ENCODE results near the gene TBCK.

The TBCK gene

GRCh38 chr4:106301393-106302061 lies 14.5 kb downstream of the TBCK start:
- H3K4me1 ChIP-seq = peaks cover 0 to 7% (median 1%) of the 10 kb centered on the region in 4 donors
- no peak for DNase-seq
- no peaks in the 10 kb centered on the region for H3K9me3 ChIP-seq
- H3K27me3 ChIP-seq = no peaks in the 10 kb centered on the region
- peaks cover 0 to 19% (median 0%) of the 10 kb centered on the region in 3 donors for H3K36me3 ChIP-seq
- TF ChIP-seq CTCF (IDR thresholded peaks at IDR 0.05) = no peak
- no peak overlapping the region for H3K27ac ChIP-seq
- no peak overlapping the region for H3K4me3 ChIP-seq
- intact Hi-C loops (cut with DNase I; ENCODE audit: low total_unique reads) = no loop called here

DNA sequence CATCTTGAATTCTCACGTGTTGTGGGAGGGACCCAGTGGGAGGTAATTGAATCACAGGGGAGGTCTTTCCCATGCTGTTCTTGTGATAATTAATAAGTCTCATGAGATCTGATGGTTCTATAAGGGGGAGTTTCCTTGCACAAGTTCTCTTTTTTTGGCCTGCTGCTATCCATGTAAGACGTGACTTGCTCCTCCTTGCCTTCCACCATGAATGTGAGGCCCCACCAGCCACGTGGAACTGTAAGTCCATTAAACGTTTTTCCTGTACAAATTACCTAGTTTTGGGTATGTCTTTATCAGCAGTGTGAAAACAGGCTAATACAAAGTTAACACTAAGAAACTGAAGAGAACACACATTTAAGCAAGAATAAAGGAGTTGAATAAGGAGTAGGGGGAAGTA lies 16.0 kb downstream of the TBCK start:
- Histone ChIP-seq H3K27me3 (no peaks in the 10 kb centered on the region), H3K4me3 (no peak overlapping the region), H3K4me1 (peaks cover 0 to 7% (median 1%) of the 10 kb centered on the region in 4 donors), H3K9me3 (no peaks in the 10 kb centered on the region), H3K27ac (no peak overlapping the region), H3K36me3 (peaks cover under 1 to 20% (median under 1%) of the 10 kb centered on the region in 3 donors)
- DNase-seq = no peak
- no peak for TF ChIP-seq CTCF (IDR thresholded peaks at IDR 0.05)
- intact Hi-C loops (cut with DNase I; ENCODE audit: low total_unique reads) = no loop called here

GRCh38 chr4:106297245-106298035 lies 18.6 kb downstream of the TBCK start:
- H3K36me3 ChIP-seq = peaks cover 15 to 46% (median 25%) of the 10 kb centered on the region in 3 donors
- no peak for DNase-seq
- no peaks in the 10 kb centered on the region for H3K9me3 ChIP-seq
- intact Hi-C loops (cut with DNase I; ENCODE audit: low total_unique reads) = no loop called here
- peaks cover 0 to 7% (median 1%) of the 10 kb centered on the region in 4 donors for H3K4me1 ChIP-seq
- H3K27ac ChIP-seq = no peak overlapping the region
- no peak overlapping the region for H3K4me3 ChIP-seq
- TF ChIP-seq CTCF (IDR thresholded peaks at IDR 0.05) = no peak
- H3K27me3 ChIP-seq = no peaks in the 10 kb centered on the region

GRCh38 chr4:106294062-106294461 lies 21.9 kb downstream of the TBCK start:
- Histone ChIP-seq H3K27me3 (no peaks in the 10 kb centered on the region), H3K27ac (no peak overlapping the region), H3K4me3 (no peak overlapping the region), H3K4me1 (no peaks in the 10 kb centered on the region), H3K36me3 (peaks cover 25 to 52% (median 34%) of the 10 kb centered on the region in 3 donors), H3K9me3 (no peaks in the 10 kb centered on the region)
- no peak for DNase-seq
- TF ChIP-seq CTCF (IDR thresholded peaks at IDR 0.05) = no peak
- intact Hi-C loops (cut with DNase I; ENCODE audit: low total_unique reads) = no loop called here

DNA sequence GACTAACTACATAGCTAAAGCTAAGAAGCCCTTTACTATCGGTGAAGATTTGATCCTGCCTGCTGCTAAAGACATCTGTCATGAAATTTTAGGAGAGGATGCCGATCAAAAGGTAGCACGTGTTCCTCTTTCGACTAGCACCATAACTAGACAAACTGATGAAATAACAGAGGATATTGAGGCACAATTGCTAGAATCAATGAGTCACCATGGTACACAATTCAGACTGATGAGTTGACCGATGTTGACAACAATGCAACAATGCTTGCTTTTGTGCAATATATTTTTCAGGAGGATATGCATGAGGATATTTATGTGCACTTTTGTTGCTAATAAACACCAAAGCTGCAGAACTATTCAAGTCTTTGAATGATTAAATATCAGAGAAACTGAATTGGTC lies 24.3 kb downstream of the TBCK start:
- H3K27me3 ChIP-seq = no peaks in the 10 kb centered on the region
- peaks cover 0 to 4% (median 0%) of the 10 kb centered on the region in 4 donors for H3K4me1 ChIP-seq
- peaks cover 25 to 52% (median 34%) of the 10 kb centered on the region in 3 donors for H3K36me3 ChIP-seq
- TF ChIP-seq CTCF (IDR thresholded peaks at IDR 0.05) = no peak
- no peaks in the 10 kb centered on the region for H3K9me3 ChIP-seq
- no peak for DNase-seq
- intact Hi-C loops (cut with DNase I; ENCODE audit: low total_unique reads) = no loop called here
- no peak overlapping the region for H3K4me3 ChIP-seq
- no peak overlapping the region for H3K27ac ChIP-seq
